IPS-15b (cell line): ENCODE measurements around the gene PLXNA2.

Experiments used
- H3K27me3 ChIP-seq: one replicate; pipeline ENCODE4 v1.6.1; 2013; ENCODE audit warnings: low read length; ENCODE audit not compliant: control insufficient read depth, insufficient read depth
- H3K36me3 ChIP-seq: one replicate; pipeline ENCODE4 v1.6.1; 2013; ENCODE audit warnings: low read length; ENCODE audit not compliant: control insufficient read depth, insufficient read depth
- H3K4me1 ChIP-seq: one replicate; pipeline ENCODE4 v1.6.1; 2013; ENCODE audit warnings: mild to moderate bottlenecking, low read length; ENCODE audit not compliant: control insufficient read depth, insufficient read depth
- H3K4me3 ChIP-seq: one replicate; pipeline ENCODE4 v1.5.1; 2013; ENCODE audit warnings: low read depth, low read length
- H3K9ac ChIP-seq: one replicate; pipeline ENCODE4 v1.6.1; 2013; ENCODE audit warnings: low read depth, mild to moderate bottlenecking, low read length
- H3K9me3 ChIP-seq: one replicate; pipeline ENCODE4 v1.6.1; 2013; ENCODE audit warnings: mild to moderate bottlenecking, low read length; ENCODE audit not compliant: control insufficient read depth, insufficient read depth

PLXNA2 gene

GRCh38 chr1:208166340-208167138 lies 77.6 kb downstream of the PLXNA2 start:
- peaks cover 26% of the 10 kb centered on the region for H3K4me1 ChIP-seq

GRCh38 chr1:208165659-208166058 lies 78.5 kb downstream of the PLXNA2 start:
- no peaks in the 10 kb centered on the region for H3K9me3 ChIP-seq
- H3K4me3 ChIP-seq: no peak overlapping the region
- no peaks in the 10 kb centered on the region for H3K36me3 ChIP-seq

More at GRCh38 chr1:208166340-208167138, 77.6 kb downstream of the PLXNA2 start:
- H3K9ac ChIP-seq: no peak overlapping the region
- no peaks in the 10 kb centered on the region for H3K9me3 ChIP-seq
- H3K27me3 ChIP-seq: peaks cover 8% of the 10 kb centered on the region
- no peak overlapping the region for H3K4me3 ChIP-seq
- no peaks in the 10 kb centered on the region for H3K36me3 ChIP-seq

GRCh38 chr1:208164609-208165008 lies 79.6 kb downstream of the PLXNA2 start:
- Histone ChIP-seq H3K36me3 (no peaks in the 10 kb centered on the region), H3K4me3 (no peak overlapping the region), H3K27me3 (peaks cover 8% of the 10 kb centered on the region), H3K9ac (no peak overlapping the region), H3K9me3 (no peaks in the 10 kb centered on the region), H3K4me1 (peaks cover 30% of the 10 kb centered on the region)

More at GRCh38 chr1:208165659-208166058, 78.5 kb downstream of the PLXNA2 start:
- peaks cover 8% of the 10 kb centered on the region for H3K27me3 ChIP-seq
- no peak overlapping the region for H3K9ac ChIP-seq
- H3K4me1 ChIP-seq: peaks cover 35% of the 10 kb centered on the region

- no peak overlapping the region for H3K4me3 ChIP-seq
- peaks cover 35% of the 10 kb centered on the region for H3K4me1 ChIP-seq
- peaks cover 8% of the 10 kb centered on the region for H3K27me3 ChIP-seq
- no peak overlapping the region for H3K9ac ChIP-seq
- H3K36me3 ChIP-seq: no peaks in the 10 kb centered on the region
- no peaks in the 10 kb centered on the region for H3K9me3 ChIP-seq
These were observed 80.6 kb downstream of the PLXNA2 start for GRCh38 chr1:208163539-208163938.

- no peak overlapping the region for H3K4me3 ChIP-seq
- no peaks in the 10 kb centered on the region for H3K36me3 ChIP-seq
- no peaks in the 10 kb centered on the region for H3K9me3 ChIP-seq
- peaks cover 35% of the 10 kb centered on the region for H3K4me1 ChIP-seq
- H3K9ac ChIP-seq: no peak overlapping the region
- H3K27me3 ChIP-seq: peaks cover 8% of the 10 kb centered on the region
These were observed 81.3 kb downstream of the PLXNA2 start for GRCh38 chr1:208162903-208163302.

GRCh38 chr1:208161656-208162375 lies 82.4 kb downstream of the PLXNA2 start:
- peaks cover 8% of the 10 kb centered on the region for H3K27me3 ChIP-seq
- peaks cover 29% of the 10 kb centered on the region for H3K4me1 ChIP-seq
- no peak overlapping the region for H3K4me3 ChIP-seq
- H3K36me3 ChIP-seq: no peaks in the 10 kb centered on the region
- H3K9ac ChIP-seq: no peak overlapping the region
- H3K9me3 ChIP-seq: no peaks in the 10 kb centered on the region

GRCh38 chr1:208161005-208161404 lies 83.2 kb downstream of the PLXNA2 start:
- Histone ChIP-seq H3K9ac (no peak overlapping the region), H3K4me3 (no peak overlapping the region), H3K36me3 (no peaks in the 10 kb centered on the region), H3K9me3 (no peaks in the 10 kb centered on the region), H3K27me3 (peaks cover 8% of the 10 kb centered on the region), H3K4me1 (peaks cover 21% of the 10 kb centered on the region)

- no peak overlapping the region for H3K9ac ChIP-seq
- peaks cover 8% of the 10 kb centered on the region for H3K27me3 ChIP-seq
- no peaks in the 10 kb centered on the region for H3K9me3 ChIP-seq
- H3K36me3 ChIP-seq: no peaks in the 10 kb centered on the region
- peaks cover 21% of the 10 kb centered on the region for H3K4me1 ChIP-seq
- H3K4me3 ChIP-seq: no peak overlapping the region
These were observed 83.8 kb downstream of the PLXNA2 start for GRCh38 chr1:208160259-208160819.

GRCh38 chr1:208159555-208160258 lies 84.5 kb downstream of the PLXNA2 start:
- peaks cover 8% of the 10 kb centered on the region for H3K27me3 ChIP-seq
- peaks cover 21% of the 10 kb centered on the region for H3K4me1 ChIP-seq
- H3K36me3 ChIP-seq: no peaks in the 10 kb centered on the region
- no peak overlapping the region for H3K4me3 ChIP-seq
- no peak overlapping the region for H3K9ac ChIP-seq
- no peaks in the 10 kb centered on the region for H3K9me3 ChIP-seq

- H3K9ac ChIP-seq: no peak overlapping the region
- H3K36me3 ChIP-seq: no peaks in the 10 kb centered on the region
- H3K4me3 ChIP-seq: no peak overlapping the region
- H3K27me3 ChIP-seq: peaks cover 8% of the 10 kb centered on the region
- peaks cover 21% of the 10 kb centered on the region for H3K4me1 ChIP-seq
- no peaks in the 10 kb centered on the region for H3K9me3 ChIP-seq
These were observed 85.3 kb downstream of the PLXNA2 start for GRCh38 chr1:208158640-208159554.

- Histone ChIP-seq H3K9ac (no peak overlapping the region), H3K27me3 (peaks cover 2% of the 10 kb centered on the region), H3K4me3 (no peak overlapping the region), H3K9me3 (no peaks in the 10 kb centered on the region), H3K36me3 (no peaks in the 10 kb centered on the region), H3K4me1 (peaks cover 21% of the 10 kb centered on the region)
These were observed 86.4 kb downstream of the PLXNA2 start for GRCh38 chr1:208157769-208158168.
